Neuronal stem cell (in vitro differentiated cells): ENCODE results near the gene NAA15.

Experiments used
- DNase-seq: peaks from one replicate; pipeline ENCODE4 v3.0.0-alpha.2; 2013; ENCODE audit warnings: low spot score
- H2AFZ ChIP-seq: one replicate; pipeline ENCODE4 v1.6.1; 2013; ENCODE audit warnings: mild to moderate bottlenecking, low read length, inconsistent platforms
- H2AK5ac ChIP-seq: 2 replicates; pipeline ENCODE4 v1.6.1; 2013; ENCODE audit warnings: low read depth, mild to moderate bottlenecking, inconsistent platforms, low read length, moderate library complexity, mixed read lengths
- H2BK120ac ChIP-seq: 2 replicates; pipeline ENCODE4 v1.6.1; 2013; ENCODE audit warnings: low read depth, mild to moderate bottlenecking, inconsistent platforms, low read length, moderate library complexity, mixed read lengths
- H2BK12ac ChIP-seq: one replicate; pipeline ENCODE4 v1.6.1; 2013; ENCODE audit warnings: low read length, inconsistent platforms
- H2BK15ac ChIP-seq: 2 replicates; pipeline ENCODE4 v1.6.1; 2013; ENCODE audit warnings: mild to moderate bottlenecking, low read length, inconsistent platforms, mixed read lengths
- H2BK5ac ChIP-seq: one replicate; pipeline ENCODE4 v1.6.1; 2013; ENCODE audit warnings: inconsistent platforms, mild to moderate bottlenecking, low read length, moderate library complexity
- H3K14ac ChIP-seq: one replicate; pipeline ENCODE4 v1.6.1; 2013; ENCODE audit warnings: low read length, inconsistent platforms
- H3K18ac ChIP-seq: 2 replicates; pipeline ENCODE4 v1.6.1; 2013; ENCODE audit warnings: low read length, inconsistent platforms
- H3K23ac ChIP-seq: 2 replicates; pipeline ENCODE4 v1.6.1; 2013; ENCODE audit warnings: low read depth, mild to moderate bottlenecking, mixed read lengths, low read length, inconsistent platforms; ENCODE audit not compliant: poor library complexity
- H3K27ac ChIP-seq: replicated peaks from 3 replicates; pipeline ENCODE4 v1.5.1; 2013; ENCODE audit warnings: low read length, inconsistent platforms
- H3K27me3 ChIP-seq, 3 experiments: 2 replicates each; pipeline ENCODE4 v1.6.1; 2013; ENCODE audit warnings: low read length in 3 of 3, mild to moderate bottlenecking in 2 of 3, inconsistent platforms in 1 of 3, low read depth in 1 of 3, mixed read lengths in 1 of 3, moderate library complexity in 1 of 3; ENCODE audit not compliant: control insufficient read depth in 3 of 3, insufficient read depth in 3 of 3
- H3K36me3 ChIP-seq, 2 donors: replicated peaks in 1 of 2; 2 replicates each; pipeline ENCODE4 v1.6.1; 2013; ENCODE audit warnings: low read length in 2 of 2; ENCODE audit not compliant: control insufficient read depth in 2 of 2, insufficient read depth in 2 of 2
- H3K4ac ChIP-seq: 2 replicates; pipeline ENCODE4 v1.6.1; 2013; ENCODE audit warnings: inconsistent platforms, mild to moderate bottlenecking, low read length, moderate library complexity
- H3K4me1 ChIP-seq, 2 donors: 1 replicate in 1 of 2; 2 replicates in 1 of 2; pipeline ENCODE4 v1.6.1; 2013; ENCODE audit warnings: low read length in 2 of 2, low read depth in 1 of 2; ENCODE audit not compliant: control insufficient read depth in 2 of 2, insufficient read depth in 1 of 2
- H3K4me2 ChIP-seq: one replicate; pipeline ENCODE4 v1.6.1; 2013; ENCODE audit warnings: mild to moderate bottlenecking, low read length, inconsistent platforms; ENCODE audit not compliant: insufficient read depth, poor library complexity, severe bottlenecking
- H3K4me3 ChIP-seq, 2 donors: 2 replicates each; pipeline ENCODE4 v1.5.1; 2013; ENCODE audit warnings: low read length in 2 of 2, mild to moderate bottlenecking in 2 of 2, inconsistent platforms in 1 of 2, moderate library complexity in 1 of 2
- H3K79me1 ChIP-seq: one replicate; pipeline ENCODE4 v1.6.1; 2013; ENCODE audit warnings: low read depth, mild to moderate bottlenecking, inconsistent platforms, low read length, moderate library complexity
- H3K9ac ChIP-seq: one replicate; pipeline ENCODE4 v1.6.1; 2013; ENCODE audit warnings: mild to moderate bottlenecking, low read depth, low read length, inconsistent platforms; ENCODE audit not compliant: poor library complexity
- H3K9me3 ChIP-seq, 2 donors: replicated peaks in 1 of 2; 2 replicates each; pipeline versions ENCODE3 to v1.6.1; 2013; ENCODE audit warnings: low read length in 2 of 2, mild to moderate bottlenecking in 2 of 2, inconsistent platforms in 1 of 2, low read depth in 1 of 2, mixed read lengths in 1 of 2, moderate library complexity in 1 of 2; ENCODE audit not compliant: control insufficient read depth in 2 of 2, insufficient read depth in 1 of 2
- H4K8ac ChIP-seq: one replicate; pipeline ENCODE4 v1.6.1; 2013; ENCODE audit warnings: low read depth, mild to moderate bottlenecking, inconsistent platforms, low read length, moderate library complexity
- H4K91ac ChIP-seq: one replicate; pipeline ENCODE4 v1.6.1; 2013; ENCODE audit warnings: low read length, low read depth, mild to moderate bottlenecking, inconsistent platforms; ENCODE audit not compliant: poor library complexity
- WGBS, 2 donors: extraction: QIAGEN DNeasy Blood & Tissue Kit; methylation state at CpG; one replicate each; pipeline ENCODE4 v1.1.7; 2013; ENCODE audit warnings: missing lambda C conversion rate in 2 of 2, mixed read lengths in 1 of 2; ENCODE audit not compliant: insufficient read length in 2 of 2, insufficient replicate concordance in 1 of 2; ENCODE audit errors: extremely low coverage in 2 of 2; 5-methylcytosine and 5-hydroxymethylcytosine counted together

Gene NAA15

DNA sequence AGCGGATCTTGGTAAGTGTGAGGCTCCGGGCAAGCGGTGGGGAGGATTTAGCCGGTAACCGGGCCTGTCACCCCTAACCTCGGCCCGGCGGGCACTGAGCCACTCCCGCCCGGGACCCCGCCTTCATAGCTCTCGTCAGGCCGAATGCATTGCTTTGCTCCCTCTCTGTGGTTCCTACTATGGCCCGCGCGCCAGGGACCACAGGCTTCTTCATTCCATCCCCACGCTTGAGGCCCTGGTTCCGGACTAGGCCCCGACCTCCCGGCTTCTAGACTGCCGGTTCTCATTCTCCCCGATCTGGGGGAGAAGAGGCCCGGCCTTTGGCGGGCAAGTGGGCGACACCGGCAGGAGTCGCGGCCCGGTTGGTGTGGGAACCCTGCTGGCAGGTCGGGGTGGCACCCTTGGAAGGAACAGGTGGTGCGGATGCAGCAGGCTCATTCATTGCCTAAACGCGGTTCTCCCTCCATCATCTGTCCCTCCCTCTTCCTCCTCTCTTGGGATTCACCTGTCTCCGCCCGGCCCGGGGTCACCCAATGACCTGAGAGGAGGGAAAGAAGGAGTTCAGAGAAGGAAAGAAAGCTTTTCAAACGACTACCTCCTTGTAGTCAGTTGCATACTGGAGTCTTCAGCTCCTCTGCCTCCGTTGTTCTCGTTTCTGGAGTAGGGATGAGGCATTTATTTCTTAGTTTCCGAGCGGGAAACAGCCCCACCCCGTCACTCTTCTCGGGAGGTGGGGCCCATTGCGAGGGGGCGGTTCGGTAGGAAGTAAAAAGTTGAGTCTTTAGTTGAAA lies 711 bp downstream of the NAA15 start, which contains the start of gene NDUFC1:
NDUFC1 (minus strand) TSS at position 657 of the 791 bp plus-strand sequence. CDS start 6,679 bp downstream, outside the sequence.
- Histone ChIP-seq H3K4me3 (peak within 1 kb of the TSS; percentile 76 to 93), H2BK12ac (peak within 1 kb of the TSS; percentile 16), H3K14ac (peak within 1 kb of the TSS; percentile 94), H3K4ac (peak within 1 kb of the TSS; percentile 7), H2BK5ac (peak within 1 kb of the TSS; percentile 62), H2BK120ac (no peak within 1 kb of the TSS), H3K18ac (peak within 1 kb of the TSS; percentile 97), H4K8ac (no peak within 1 kb of the TSS), H3K79me1 (peaks cover 2% of the 10 kb centered on the region), H3K27ac (peak within 1 kb of the TSS; percentile 81), H3K4me2 (peak within 1 kb of the TSS; percentile 51), H3K4me1 (peaks cover 0 to 3% of the 10 kb centered on the region in 2 donors), H2BK15ac (no peak within 1 kb of the TSS), H3K9me3 (peaks cover 4 to 30% of the 10 kb centered on the region in 2 donors), H3K36me3 (peaks cover 7 to 35% of the 10 kb centered on the region in 2 donors), H2AFZ (peak within 1 kb of the TSS; percentile 78), H4K91ac (peak within 1 kb of the TSS; percentile 68), H3K9ac (peak within 1 kb of the TSS; percentile 97), H3K27me3 (no peaks in the 10 kb centered on the region), H3K23ac (peak within 1 kb of the TSS; percentile 93), H2AK5ac (peak within 1 kb of the TSS; percentile 17)
- no peak for DNase-seq
- no CpG with 5 or more reads among the region's 46 CpGs for WGBS, 2 donors

DNA sequence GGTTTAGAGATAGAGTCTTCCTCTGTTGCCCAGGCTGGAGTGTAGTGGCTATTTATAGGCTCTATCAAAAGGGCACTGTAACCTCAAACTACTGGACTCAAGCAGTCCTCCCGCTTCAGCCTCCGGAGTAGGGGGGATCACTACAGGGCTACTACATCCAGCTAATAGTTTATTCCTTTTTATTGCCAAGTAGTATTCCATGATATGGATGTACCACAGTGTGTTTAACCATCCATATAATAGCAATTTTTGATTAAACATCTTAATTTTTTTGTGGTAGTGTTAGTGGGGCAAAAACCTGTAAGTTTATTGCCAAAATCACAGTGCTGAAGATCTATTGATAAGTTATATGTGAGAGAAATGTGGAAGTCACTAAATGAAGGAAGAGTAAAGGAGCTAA lies 3.6 kb downstream of the NAA15 start:
- H2AFZ ChIP-seq, result no peak overlapping the region
- peaks cover 3% of the 10 kb centered on the region for H3K79me1 ChIP-seq
- no CpG with 5 or more reads among the region's 2 CpGs for WGBS, 2 donors
- H2BK120ac ChIP-seq, result no peak overlapping the region
- H4K91ac ChIP-seq, result no peak overlapping the region
- no peak overlapping the region for H3K9ac ChIP-seq
- H2BK5ac ChIP-seq, result no peak overlapping the region
- no peak for DNase-seq
- no peak overlapping the region for H2BK12ac ChIP-seq
- no peak overlapping the region for H3K27ac ChIP-seq
- H3K4me3 ChIP-seq, result peak overlapping the region in 1 of 2 donors; percentile 53
- no peak overlapping the region for H4K8ac ChIP-seq
- no peak overlapping the region for H3K18ac ChIP-seq
- H3K27me3 ChIP-seq, result no peaks in the 10 kb centered on the region
- H3K36me3 ChIP-seq, result peaks cover 7 to 59% of the 10 kb centered on the region in 2 donors
- H3K4me1 ChIP-seq, result peaks cover 0 to 3% of the 10 kb centered on the region in 2 donors
- no peak overlapping the region for H3K14ac ChIP-seq
- H3K4ac ChIP-seq, result no peak overlapping the region
- H2BK15ac ChIP-seq, result no peak overlapping the region
- H3K4me2 ChIP-seq, result no peak overlapping the region
- H2AK5ac ChIP-seq, result no peak overlapping the region
- no peak overlapping the region for H3K23ac ChIP-seq
- H3K9me3 ChIP-seq, result peaks cover 4 to 39% of the 10 kb centered on the region in 2 donors

DNA sequence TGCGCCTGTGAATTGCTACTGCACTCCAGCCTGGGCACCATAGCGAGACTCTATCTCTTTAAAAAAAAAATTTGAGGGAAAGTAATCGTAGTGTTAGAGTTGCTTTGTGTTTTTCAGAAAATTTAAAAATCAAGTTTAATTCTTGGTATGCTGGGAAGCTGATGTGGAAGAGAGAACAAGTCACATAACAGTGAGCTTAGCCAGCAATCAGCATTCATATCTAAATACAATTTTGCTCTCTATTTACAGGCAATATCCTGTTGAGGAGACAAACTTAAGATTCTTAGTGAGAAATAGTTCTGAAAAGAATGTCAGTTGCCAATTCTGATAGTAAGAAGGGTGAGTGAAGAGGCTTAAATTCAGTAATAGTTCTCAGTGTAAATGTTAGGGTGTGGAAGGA lies 10.6 kb downstream of the NAA15 start:
- no peak for DNase-seq
- H3K23ac ChIP-seq, result no peak overlapping the region
- H3K27ac ChIP-seq, result no peak overlapping the region
- no peak overlapping the region for H3K9ac ChIP-seq
- H3K9me3 ChIP-seq, result peaks cover 0 to 24% of the 10 kb centered on the region in 2 donors
- no peak overlapping the region for H2BK15ac ChIP-seq
- no peak overlapping the region for H3K18ac ChIP-seq
- H4K91ac ChIP-seq, result no peak overlapping the region
- whole genome bisulfite sequencing, 2 donors, result 100% methylated on average over 1 of the region's 3 CpGs; no CpG with 5 or more reads in 1 of the 2 donors
- no peak overlapping the region for H3K14ac ChIP-seq
- no peak overlapping the region for H3K4me3 ChIP-seq
- H3K36me3 ChIP-seq, result peaks cover 0 to 50% of the 10 kb centered on the region in 2 donors
- no peak overlapping the region for H2AK5ac ChIP-seq
- H3K4me2 ChIP-seq, result no peak overlapping the region
- no peak overlapping the region for H4K8ac ChIP-seq
- peaks cover 6% of the 10 kb centered on the region for H3K79me1 ChIP-seq
- H2AFZ ChIP-seq, result no peak overlapping the region
- no peak overlapping the region for H2BK12ac ChIP-seq
- H2BK120ac ChIP-seq, result no peak overlapping the region
- H3K4ac ChIP-seq, result no peak overlapping the region
- H3K4me1 ChIP-seq, result peaks cover 0 to 3% of the 10 kb centered on the region in 2 donors
- H3K27me3 ChIP-seq, result no peaks in the 10 kb centered on the region
- H2BK5ac ChIP-seq, result no peak overlapping the region

DNA sequence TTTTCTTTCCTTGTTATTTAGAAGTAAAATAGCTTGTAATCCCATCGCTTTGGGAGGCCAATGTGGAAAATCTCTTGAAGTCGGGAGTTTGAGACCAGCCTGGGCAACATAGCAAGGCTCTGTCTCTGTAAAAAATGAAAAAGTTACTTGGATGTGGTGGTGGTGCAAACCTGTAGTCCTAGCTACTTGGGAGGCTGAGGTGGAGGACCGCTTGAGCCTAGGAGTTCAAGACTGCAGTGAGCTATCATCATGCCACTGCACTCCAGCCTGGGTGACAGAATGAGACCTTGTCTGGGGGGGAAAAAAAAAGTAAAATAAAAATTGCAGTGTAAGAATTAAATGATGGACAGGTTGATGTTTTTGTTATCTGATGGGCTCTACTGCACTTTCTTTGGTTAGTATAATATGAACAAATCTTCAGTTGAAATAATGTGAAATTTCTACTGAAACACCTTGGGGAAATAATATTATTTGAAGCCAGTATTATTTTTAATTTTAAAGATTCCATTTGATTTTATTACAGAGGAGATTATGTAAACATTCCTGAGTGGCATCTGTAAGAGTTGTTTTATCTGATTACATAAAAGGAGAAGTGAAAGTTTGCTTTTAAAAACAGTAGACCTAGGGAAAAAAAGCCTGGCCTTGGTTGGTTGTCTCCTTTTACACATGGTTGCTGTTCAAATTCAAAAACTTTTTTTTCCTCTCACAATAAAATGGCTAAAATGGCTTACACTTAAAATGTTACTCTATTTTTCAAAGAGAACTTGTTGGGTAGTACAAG lies 11.4 kb downstream of the NAA15 start:
- H3K9me3 ChIP-seq, result peaks cover 0 to 21% of the 10 kb centered on the region in 2 donors
- no peak overlapping the region for H3K9ac ChIP-seq
- H2BK12ac ChIP-seq, result no peak overlapping the region
- no peaks in the 10 kb centered on the region for H3K27me3 ChIP-seq
- no peak overlapping the region for H2BK15ac ChIP-seq
- H2AK5ac ChIP-seq, result no peak overlapping the region
- no peak overlapping the region for H3K14ac ChIP-seq
- no peak overlapping the region for H3K27ac ChIP-seq
- H4K91ac ChIP-seq, result no peak overlapping the region
- H3K4me1 ChIP-seq, result peaks cover 0 to 3% of the 10 kb centered on the region in 2 donors
- no peak for DNase-seq
- no peak overlapping the region for H3K18ac ChIP-seq
- no peak overlapping the region for H2AFZ ChIP-seq
- H3K23ac ChIP-seq, result no peak overlapping the region
- H3K4ac ChIP-seq, result no peak overlapping the region
- no CpG with 5 or more reads among the region's 3 CpGs for WGBS, 2 donors
- peaks cover 0 to 43% of the 10 kb centered on the region in 2 donors for H3K36me3 ChIP-seq
- H3K4me2 ChIP-seq, result no peak overlapping the region
- peaks cover 6% of the 10 kb centered on the region for H3K79me1 ChIP-seq
- H2BK5ac ChIP-seq, result no peak overlapping the region
- H2BK120ac ChIP-seq, result no peak overlapping the region
- H4K8ac ChIP-seq, result no peak overlapping the region
- no peak overlapping the region for H3K4me3 ChIP-seq
